Measurements from ENCODE around the gene ZDHHC4.

ZDHHC4 gene

DNA sequence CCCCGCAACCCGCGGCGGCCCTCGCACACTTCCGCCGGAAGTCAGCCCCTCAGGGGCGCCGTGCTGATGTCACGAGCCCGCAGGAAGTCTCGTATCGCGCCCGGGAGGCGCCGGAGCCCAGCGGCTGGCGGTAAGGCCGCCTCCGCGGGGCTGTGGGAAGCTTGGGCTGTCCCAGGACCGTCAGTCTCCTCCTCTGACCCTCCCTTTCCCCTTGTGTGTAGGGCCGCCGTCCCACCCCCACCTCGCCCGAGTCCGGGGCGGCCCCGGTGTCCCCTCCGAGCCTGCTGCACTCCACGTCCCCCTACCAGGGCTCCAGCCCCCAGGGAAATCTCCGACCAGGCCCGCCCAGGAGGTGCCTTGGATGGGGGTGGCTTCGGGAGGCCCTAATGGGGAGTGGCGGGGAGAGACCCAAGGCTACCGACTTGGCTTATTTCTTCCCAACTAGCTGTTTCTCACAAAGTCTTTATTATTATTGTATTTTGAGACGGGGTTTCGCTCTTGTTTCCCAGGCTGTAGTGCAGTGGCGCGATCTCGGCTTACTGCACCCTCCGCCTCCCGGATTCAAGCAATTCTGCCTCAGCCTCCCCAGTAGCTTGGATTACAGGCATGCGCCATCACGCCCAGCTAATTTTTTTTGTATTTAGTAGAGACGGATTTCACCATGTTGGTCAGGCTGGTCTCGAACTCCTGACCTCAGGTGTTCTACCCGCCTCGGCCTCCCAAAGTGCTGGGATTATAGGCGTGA, at the start of gene ZDHHC4:
Gene ZDHHC4, plus strand, starts transcription at position 86 of the 745 bp plus-strand sequence. CDS start 3,108 bp downstream, outside the sequence.
- peak; percentile 83 for DNase-seq (ENCODE audit: low read depth)
- peak within 1 kb of the TSS; percentile 61 for H3K4me3 ChIP-seq (ENCODE audit: low read length)
- TF ChIP-seq, protein P1, sequence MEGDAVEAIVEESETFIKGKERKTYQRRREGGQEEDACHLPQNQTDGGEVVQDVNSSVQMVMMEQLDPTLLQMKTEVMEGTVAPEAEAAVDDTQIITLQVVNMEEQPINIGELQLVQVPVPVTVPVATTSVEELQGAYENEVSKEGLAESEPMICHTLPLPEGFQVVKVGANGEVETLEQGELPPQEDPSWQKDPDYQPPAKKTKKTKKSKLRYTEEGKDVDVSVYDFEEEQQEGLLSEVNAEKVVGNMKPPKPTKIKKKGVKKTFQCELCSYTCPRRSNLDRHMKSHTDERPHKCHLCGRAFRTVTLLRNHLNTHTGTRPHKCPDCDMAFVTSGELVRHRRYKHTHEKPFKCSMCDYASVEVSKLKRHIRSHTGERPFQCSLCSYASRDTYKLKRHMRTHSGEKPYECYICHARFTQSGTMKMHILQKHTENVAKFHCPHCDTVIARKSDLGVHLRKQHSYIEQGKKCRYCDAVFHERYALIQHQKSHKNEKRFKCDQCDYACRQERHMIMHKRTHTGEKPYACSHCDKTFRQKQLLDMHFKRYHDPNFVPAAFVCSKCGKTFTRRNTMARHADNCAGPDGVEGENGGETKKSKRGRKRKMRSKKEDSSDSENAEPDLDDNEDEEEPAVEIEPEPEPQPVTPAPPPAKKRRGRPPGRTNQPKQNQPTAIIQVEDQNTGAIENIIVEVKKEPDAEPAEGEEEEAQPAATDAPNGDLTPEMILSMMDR (IDR thresholded peaks at IDR 0.05; ENCODE audit: insufficient read depth, low read depth, low read length, missing control alignments), result no peak

DNA sequence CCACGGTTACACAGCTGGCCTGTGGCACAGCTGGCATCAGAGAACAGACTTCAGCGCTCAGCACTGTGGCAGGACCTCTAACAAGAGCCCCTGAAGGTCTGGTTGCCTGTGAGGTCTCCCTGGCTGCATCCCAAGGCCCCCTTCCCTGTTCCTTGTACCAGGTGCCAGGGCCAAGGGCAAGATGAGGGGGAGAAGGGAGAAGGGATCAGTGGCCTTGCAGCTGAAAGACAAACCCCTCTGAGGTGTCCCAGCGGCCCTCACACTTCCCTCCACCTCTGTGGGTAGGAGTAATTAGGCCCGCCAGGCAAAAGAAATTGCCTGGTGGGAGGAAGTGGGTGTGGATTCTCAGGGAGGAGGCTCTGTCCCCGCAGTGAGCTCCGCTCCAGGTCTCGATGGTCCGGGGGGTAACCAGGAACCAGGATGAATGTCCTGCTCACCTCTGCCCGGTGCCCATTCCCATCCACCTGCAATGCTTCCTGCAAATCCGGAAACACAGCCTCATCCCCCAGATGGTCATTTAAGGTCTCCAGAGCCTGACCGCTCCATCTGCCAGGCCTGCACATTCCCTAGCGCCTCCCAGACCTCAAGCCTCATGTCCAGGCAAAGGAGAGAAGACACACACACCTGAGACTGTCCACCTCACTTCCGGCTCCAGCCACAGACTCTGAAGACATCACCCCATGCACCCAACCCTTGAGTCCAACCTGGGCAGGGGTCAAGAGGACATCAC, 48.7 kb upstream of the ZDHHC4 start:
- H3K4me3 ChIP-seq (ENCODE audit: low read length), result no peak overlapping the region
- TF ChIP-seq, protein P1 (IDR thresholded peaks at IDR 0.05; ENCODE audit: insufficient read depth, low read depth, low read length, missing control alignments), result no peak
- DNase-seq (ENCODE audit: low read depth), result no peak

DNA sequence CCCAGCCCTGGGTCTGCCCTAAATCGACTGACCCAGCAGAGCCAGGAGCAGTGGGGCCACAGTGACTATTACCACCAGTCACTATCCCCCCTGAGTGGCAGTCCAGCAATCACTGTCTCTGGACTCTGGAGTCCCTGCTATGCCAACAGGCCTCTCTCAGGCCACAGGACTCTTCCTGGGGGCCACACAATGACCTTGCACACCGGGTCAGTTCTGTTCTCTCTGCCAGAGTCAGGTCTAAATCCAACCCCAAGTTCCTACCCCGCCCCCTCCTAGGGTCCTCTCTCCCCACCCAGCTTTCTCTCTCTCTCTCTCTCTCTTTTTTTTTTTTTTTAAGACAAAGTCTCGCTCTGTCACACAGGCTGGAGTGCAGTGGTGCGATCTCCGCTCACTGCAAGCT, 47.6 kb upstream of the ZDHHC4 start:
- TF ChIP-seq, protein P1 (IDR thresholded peaks at IDR 0.05; ENCODE audit: insufficient read depth, low read depth, low read length, missing control alignments), result no peak
- no peak overlapping the region for H3K4me3 ChIP-seq (ENCODE audit: low read length)
- no peak for DNase-seq (ENCODE audit: low read depth)

DNA sequence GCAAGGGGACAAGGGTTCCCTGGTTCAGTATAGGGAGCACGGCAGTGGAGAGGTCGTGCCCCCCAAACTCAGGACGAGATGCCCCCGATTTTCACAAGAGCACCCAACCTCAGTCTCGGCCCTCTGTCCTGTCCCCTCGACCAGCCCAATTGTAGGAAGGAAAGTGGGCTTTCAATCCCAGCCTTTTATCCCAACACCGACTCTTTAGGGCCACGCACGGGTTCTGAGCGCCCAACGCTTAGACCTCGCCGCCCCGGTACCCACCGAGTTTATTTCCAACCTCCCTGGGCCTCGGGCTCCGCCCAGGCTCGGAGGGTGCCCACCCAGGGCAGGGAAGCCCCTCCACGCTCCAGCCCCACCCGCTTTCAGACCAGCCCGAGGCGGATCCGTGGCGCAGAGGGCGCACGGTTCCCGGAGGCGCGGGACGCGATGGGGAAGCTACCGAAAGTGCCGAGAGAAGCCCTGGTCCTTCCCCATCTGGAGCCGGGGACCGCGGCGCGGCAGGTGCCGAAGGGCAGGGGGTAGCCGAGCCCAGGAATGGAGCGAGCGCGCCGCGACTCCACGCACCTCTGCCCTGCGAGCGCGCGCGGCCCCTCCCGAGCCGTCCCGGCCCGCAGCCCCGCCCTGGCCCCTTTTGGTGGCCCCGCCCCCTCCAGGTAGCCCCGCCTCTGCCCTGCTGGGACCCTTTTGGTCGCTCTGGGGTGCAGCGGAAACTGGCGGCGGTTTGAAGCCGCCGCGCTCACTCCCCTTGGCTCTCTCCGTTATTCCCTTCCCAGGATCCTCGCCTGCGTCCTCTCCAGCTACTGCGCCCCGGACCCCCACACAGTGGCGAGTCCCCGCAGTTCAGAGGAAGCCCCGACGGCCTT, 46.4 kb upstream of the ZDHHC4 start:
- TF ChIP-seq, protein P1 (IDR thresholded peaks at IDR 0.05; ENCODE audit: insufficient read depth, low read depth, low read length, missing control alignments), result no peak
- H3K4me3 ChIP-seq (ENCODE audit: low read length), result peak overlapping the region; percentile 44
- DNase-seq (ENCODE audit: low read depth), result peak; percentile 13

DNA sequence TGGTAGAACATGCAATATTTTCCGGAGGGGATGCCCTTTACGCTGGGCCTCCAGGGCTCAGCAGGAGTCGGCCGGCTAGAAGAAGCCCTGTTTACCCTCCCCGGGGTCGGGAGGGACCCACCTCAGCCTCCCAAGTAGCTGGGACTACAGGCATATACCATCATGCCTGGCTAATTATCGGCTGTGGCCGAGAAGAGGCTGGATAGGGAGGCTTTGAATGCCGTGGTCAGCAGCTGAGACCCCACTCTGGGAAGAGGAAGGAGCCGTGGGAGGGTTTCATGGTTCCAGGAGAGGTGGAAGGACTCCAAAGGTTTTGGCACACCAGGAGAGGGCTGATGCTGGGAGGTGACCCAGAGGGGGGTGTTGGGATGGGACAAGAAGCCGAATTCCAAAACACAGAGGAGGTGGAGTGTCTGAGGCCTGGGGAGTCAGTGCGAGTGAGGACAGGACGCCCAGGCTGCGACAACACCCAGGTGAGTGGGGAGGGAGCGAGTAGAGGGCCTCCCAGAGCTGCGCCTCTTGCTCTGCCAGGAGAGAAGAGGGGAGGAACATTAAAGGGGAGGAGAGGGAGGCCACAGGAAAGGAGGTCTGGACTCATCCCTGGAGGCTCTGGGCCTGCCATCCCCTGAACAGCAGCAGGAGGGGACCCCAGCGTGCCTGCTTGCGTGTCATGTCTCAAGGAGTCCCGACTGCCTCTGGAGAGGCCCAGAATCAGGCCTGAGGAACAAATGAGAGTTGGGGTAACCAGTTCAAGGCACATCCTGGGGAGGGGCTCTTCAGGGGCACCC, 45.6 kb upstream of the ZDHHC4 start:
- TF ChIP-seq, protein P1 (IDR thresholded peaks at IDR 0.05; ENCODE audit: insufficient read depth, low read depth, low read length, missing control alignments), result no peak
- H3K4me3 ChIP-seq (ENCODE audit: low read length), result no peak overlapping the region

GRCh38 chr7:6532516-6532915, 44.7 kb upstream of the ZDHHC4 start:
- DNase-seq (ENCODE audit: low read depth), result no peak
- no peak overlapping the region for H3K4me3 ChIP-seq (ENCODE audit: low read length)
- TF ChIP-seq, protein P1 (IDR thresholded peaks at IDR 0.05; ENCODE audit: insufficient read depth, low read depth, low read length, missing control alignments), result no peak

More for the DNA sequence above, 45.6 kb upstream of the ZDHHC4 start:
- DNase-seq (ENCODE audit: low read depth), result no peak
